ENCODE results near the gene COPZ1.

Gene COPZ1

DNA sequence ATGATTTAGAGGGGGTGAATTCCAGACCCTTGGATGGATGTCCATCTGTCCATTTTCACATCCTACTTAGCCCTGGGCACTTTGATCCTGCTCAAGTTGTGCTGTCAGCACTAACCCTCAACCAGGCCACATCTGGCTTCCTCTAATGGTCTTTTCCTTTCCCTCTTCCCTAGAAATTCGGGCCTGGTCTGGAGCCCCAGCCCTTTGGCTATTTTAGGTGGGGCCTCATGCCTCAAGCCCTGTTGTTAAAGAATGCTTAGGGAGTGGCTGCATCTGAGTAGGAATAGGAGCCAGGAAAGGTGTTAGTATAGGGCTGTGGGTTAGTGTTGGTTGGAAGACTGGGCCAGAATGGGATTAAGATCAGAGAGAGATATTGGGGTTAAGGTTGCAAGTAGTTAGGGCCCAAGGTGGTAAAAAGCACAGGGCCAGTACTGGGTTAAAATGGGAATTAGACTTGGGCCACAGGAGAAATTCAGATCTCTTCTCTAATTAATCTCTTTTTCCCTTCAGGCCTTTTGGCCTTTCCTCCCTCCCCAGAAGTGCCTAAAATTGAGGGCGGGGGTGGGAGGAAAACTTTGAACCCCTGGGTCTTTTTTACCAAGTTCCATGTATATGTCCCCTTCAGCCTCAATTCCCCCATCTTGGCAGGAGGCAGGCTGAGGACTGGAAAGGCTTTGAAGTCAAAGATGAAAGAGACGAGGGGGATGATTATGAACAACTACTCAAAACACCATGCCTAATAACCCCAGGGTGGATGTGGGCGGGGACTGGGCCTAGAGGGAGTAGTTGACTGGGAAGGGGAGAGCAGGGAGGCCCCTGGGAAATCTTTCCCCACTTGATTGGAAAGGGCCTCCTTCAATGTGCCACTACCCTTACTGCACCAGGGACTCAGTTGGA is 63.6 kb downstream of the COPZ1 start:
- TF ChIP-seq POLR2AphosphoS5 (IDR thresholded peaks at IDR 0.05; ENCODE audit: low read depth, low read length) (no peak), SIN3A (IDR thresholded peaks at IDR 0.05; ENCODE audit: borderline replicate concordance, insufficient read depth, low read length) (no peak), FOXP2 (optimal IDR thresholded peaks at IDR 0.05; ENCODE audit: borderline replicate concordance, extremely low read depth, extremely low read length, insufficient read depth) (no peak), REST (IDR thresholded peaks at IDR 0.05; ENCODE audit: insufficient read depth in 1 of 2, low read depth in 2 of 2, low read length in 2 of 2) (no peak), TAF1 (IDR thresholded peaks at IDR 0.05; ENCODE audit: borderline replicate concordance, insufficient read depth, low read length) (no peak)

DNA sequence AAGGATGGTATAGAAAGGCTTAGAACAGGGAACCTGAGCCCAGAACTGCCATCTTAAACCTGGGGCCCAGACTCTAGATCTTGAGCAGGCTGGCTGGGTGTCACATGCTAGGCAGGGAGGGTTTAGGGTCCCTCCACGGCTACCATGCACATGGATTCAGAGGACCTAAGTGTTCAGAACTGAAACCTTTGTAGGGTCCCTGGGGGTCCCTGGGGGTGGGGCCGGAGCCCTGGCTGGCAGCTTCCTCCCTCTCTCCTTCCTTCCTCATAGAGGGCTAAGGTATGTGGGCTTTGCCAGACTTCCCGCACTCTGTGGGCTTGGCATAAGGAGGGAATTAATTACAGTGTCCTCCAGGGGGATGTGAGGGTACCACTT is 64.2 kb downstream of the COPZ1 start:
- TF ChIP-seq SIN3A (IDR thresholded peaks at IDR 0.05; ENCODE audit: borderline replicate concordance, insufficient read depth, low read length): no peak
- no peak for TF ChIP-seq TAF1 (IDR thresholded peaks at IDR 0.05; ENCODE audit: borderline replicate concordance, insufficient read depth, low read length)
- TF ChIP-seq FOXP2 (optimal IDR thresholded peaks at IDR 0.05; ENCODE audit: borderline replicate concordance, extremely low read depth, extremely low read length, insufficient read depth): no peak
- no peak for TF ChIP-seq POLR2AphosphoS5 (IDR thresholded peaks at IDR 0.05; ENCODE audit: low read depth, low read length)

GRCh38 chr12:54389607-54390175 is 64.8 kb downstream of the COPZ1 start:
- TF ChIP-seq FOXP2 (optimal IDR thresholded peaks at IDR 0.05; ENCODE audit: borderline replicate concordance, extremely low read depth, extremely low read length, insufficient read depth): no peak
- no peak for TF ChIP-seq SIN3A (IDR thresholded peaks at IDR 0.05; ENCODE audit: borderline replicate concordance, insufficient read depth, low read length)
- no peak for TF ChIP-seq TAF1 (IDR thresholded peaks at IDR 0.05; ENCODE audit: borderline replicate concordance, insufficient read depth, low read length)
- no peak for TF ChIP-seq REST (IDR thresholded peaks at IDR 0.05; ENCODE audit: insufficient read depth in 1 of 2, low read depth in 2 of 2, low read length in 2 of 2)
- no peak for TF ChIP-seq POLR2AphosphoS5 (IDR thresholded peaks at IDR 0.05; ENCODE audit: low read depth, low read length)

- no peak for TF ChIP-seq FOXP2 (optimal IDR thresholded peaks at IDR 0.05; ENCODE audit: borderline replicate concordance, extremely low read depth, extremely low read length, insufficient read depth)
- no peak for TF ChIP-seq SIN3A (IDR thresholded peaks at IDR 0.05; ENCODE audit: borderline replicate concordance, insufficient read depth, low read length)
- TF ChIP-seq REST (IDR thresholded peaks at IDR 0.05; ENCODE audit: insufficient read depth in 1 of 2, low read depth in 2 of 2, low read length in 2 of 2): no peak
- no peak for TF ChIP-seq POLR2AphosphoS5 (IDR thresholded peaks at IDR 0.05; ENCODE audit: low read depth, low read length)
- TF ChIP-seq TAF1 (IDR thresholded peaks at IDR 0.05; ENCODE audit: borderline replicate concordance, insufficient read depth, low read length): no peak
Observed at GRCh38 chr12:54390176-54390667, 65.3 kb downstream of the COPZ1 start.

GRCh38 chr12:54390668-54391551 is 66.0 kb downstream of the COPZ1 start:
- no peak for TF ChIP-seq SIN3A (IDR thresholded peaks at IDR 0.05; ENCODE audit: borderline replicate concordance, insufficient read depth, low read length)
- TF ChIP-seq FOXP2 (optimal IDR thresholded peaks at IDR 0.05; ENCODE audit: borderline replicate concordance, extremely low read depth, extremely low read length, insufficient read depth): no peak
- no peak for TF ChIP-seq REST (IDR thresholded peaks at IDR 0.05; ENCODE audit: insufficient read depth in 1 of 2, low read depth in 2 of 2, low read length in 2 of 2)
- no peak for TF ChIP-seq TAF1 (IDR thresholded peaks at IDR 0.05; ENCODE audit: borderline replicate concordance, insufficient read depth, low read length)
- TF ChIP-seq POLR2AphosphoS5 (IDR thresholded peaks at IDR 0.05; ENCODE audit: low read depth, low read length): no peak

Data from PFSK-1 (cell line).